Choroid plexus epithelial cell (primary cell): ENCODE results near the gene MYO1F.
A peak's percentile ranks its signal among the peaks of the same experiment; 100 is the strongest.

Source experiments
- DNase-seq: peaks from one replicate; pipeline ENCODE4 v3.0.0-alpha.2; 2010; ENCODE audit warnings: low read depth
- H3K4me3 ChIP-seq: 2 replicates; pipeline ENCODE4 v1.5.1; 2011; ENCODE audit warnings: low read depth, mild to moderate bottlenecking, control low read depth, low read length, moderate library complexity
- CTCF ChIP-seq: conservative IDR thresholded peaks from 2 replicates; pipeline ENCODE4 v1.5.1; 2011; ENCODE audit warnings: low read depth, mild to moderate bottlenecking, control low read depth, inconsistent platforms, low read length, moderate library complexity

The MYO1F gene

GRCh38 chr19:8610936-8611300 lies 33.7 kb upstream of the MYO1F start:
- no peak for TF ChIP-seq CTCF
- DNase-seq = no peak
- no peak overlapping the region for H3K4me3 ChIP-seq

GRCh38 chr19:8610041-8610935 lies 33.0 kb upstream of the MYO1F start, which contains the start of gene ADAMTS10:
ADAMTS10 (minus strand) TSS chr19:8610715; CDS start chr19:8605710, 5,005 bp downstream.
- TF ChIP-seq CTCF = no peak
- peak within 1 kb of the TSS; percentile 85 for H3K4me3 ChIP-seq
- peak; percentile 52 for DNase-seq

DNA sequence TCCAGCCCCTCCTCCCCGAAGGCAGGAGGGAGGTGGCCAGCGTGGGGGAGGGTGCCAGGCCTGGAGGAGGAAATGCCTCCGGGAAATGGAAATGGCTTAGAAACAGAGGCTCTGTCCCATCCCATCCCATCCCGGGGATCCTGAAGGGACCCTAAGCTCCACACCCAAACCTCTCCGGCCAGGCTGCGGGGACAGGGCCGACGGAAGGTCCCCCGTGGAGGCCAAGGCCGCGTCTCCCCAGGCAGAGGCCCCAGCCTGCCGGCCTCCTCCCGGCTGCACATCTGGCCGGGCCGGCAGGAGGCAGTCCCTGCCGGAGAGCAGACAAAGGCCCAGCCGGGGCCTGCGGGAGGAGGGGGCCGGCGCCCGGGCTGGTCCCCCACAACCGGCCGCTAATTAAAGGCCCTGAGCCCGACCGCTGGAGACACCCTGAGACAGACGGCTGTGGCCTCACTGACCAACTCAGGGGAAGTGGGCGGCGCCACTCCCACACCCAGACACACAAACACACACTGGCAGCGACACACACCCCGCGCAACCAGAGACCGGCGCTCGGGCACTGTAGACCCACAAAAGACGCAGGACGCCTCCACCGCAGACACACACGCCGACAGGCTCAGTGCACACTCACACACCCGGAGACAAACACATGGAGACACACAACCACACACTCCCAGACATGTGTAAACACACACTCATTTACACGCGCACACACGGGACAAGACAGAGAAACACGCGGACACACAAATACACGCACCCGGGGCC lies 32.2 kb upstream of the MYO1F start:
- peak; percentile 70 for DNase-seq
- peak overlapping the region; percentile 85 for H3K4me3 ChIP-seq
- peak; percentile 40 for TF ChIP-seq CTCF

GRCh38 chr19:8608941-8609278 lies 31.7 kb upstream of the MYO1F start:
- H3K4me3 ChIP-seq = peak overlapping the region; percentile 85
- no peak for TF ChIP-seq CTCF
- DNase-seq = no peak

DNA sequence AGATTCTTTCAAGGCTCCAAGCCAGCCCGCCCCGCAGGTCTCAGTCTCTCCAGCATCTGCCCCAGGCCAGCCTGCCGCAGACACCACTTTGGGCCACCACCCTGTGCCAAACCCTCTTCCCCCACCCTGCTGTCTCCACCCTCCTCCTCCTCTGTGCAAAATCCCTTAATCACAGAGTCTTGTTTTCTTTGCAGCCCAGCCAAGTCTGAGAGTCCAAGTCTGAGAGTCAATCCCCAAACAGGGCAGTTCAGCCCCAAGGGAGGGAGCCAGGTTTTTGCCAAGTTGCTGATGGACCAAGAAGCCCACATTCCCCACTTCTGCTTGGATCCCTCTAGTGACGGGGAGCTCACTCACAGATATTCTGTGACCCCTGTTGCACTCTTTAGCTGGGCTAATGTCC lies 30.1 kb upstream of the MYO1F start:
- DNase-seq = peak; percentile 50

DNA sequence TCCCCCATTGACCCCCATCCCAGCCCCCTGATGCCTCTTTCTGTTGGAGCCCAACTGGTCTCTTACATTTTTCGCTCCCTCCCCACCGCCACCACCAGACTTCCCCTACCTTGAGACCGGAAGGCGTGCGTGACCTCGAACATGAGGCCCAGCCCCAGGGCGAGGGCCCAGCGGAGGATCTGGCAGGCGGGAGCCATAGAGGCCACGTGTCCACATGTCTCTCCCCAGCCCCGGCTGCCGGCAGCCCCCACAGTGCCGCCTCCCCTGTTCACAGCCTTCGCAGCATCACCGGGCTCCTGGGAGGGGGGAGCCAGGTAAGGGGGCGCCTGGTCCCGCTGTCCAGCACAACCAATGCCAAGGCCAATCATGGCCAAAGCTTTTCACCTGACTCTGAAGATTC lies 28.3 kb upstream of the MYO1F start:
- no peak overlapping the region for H3K4me3 ChIP-seq
- TF ChIP-seq CTCF = no peak
- DNase-seq = no peak

More for the DNA sequence above, 30.1 kb upstream of the MYO1F start:
- H3K4me3 ChIP-seq = no peak overlapping the region
- no peak for TF ChIP-seq CTCF

- H3K4me3 ChIP-seq = no peak overlapping the region
- TF ChIP-seq CTCF = no peak
- DNase-seq = no peak
Measured at GRCh38 chr19:8601796-8602195, 24.6 kb upstream of the MYO1F start.
